ENCODE data around the gene TIAM1.

The TIAM1 gene

GRCh38 chr21:31119199-31119598 is 224.9 kb downstream of the TIAM1 start:
- Histone ChIP-seq H3K9me3 (ENCODE audit: control insufficient read depth in 5 of 5, low read length in 5 of 5) (no peaks in the 10 kb centered on the region), H3K9ac (ENCODE audit: low read length in 5 of 5) (no peak overlapping the region), H3K4me1 (ENCODE audit: control insufficient read depth in 5 of 5, insufficient read depth in 5 of 5, low read length in 5 of 5) (peaks cover 0 to 9% (median 0%) of the 10 kb centered on the region in 5 donors), H3K27ac (ENCODE audit: low read depth, low read length) (no peak overlapping the region), H3K27me3 (ENCODE audit: control insufficient read depth in 5 of 5, insufficient read depth in 4 of 5, low read length in 5 of 5) (peaks cover 0 to 3% (median 0%) of the 10 kb centered on the region in 5 donors), H3K36me3 (ENCODE audit: control insufficient read depth in 5 of 5, insufficient read depth in 5 of 5, low read length in 5 of 5) (no peaks in the 10 kb centered on the region), H3K4me3 (ENCODE audit: low read depth in 1 of 5, low read length in 5 of 5) (no peak overlapping the region)

- H3K4me1 ChIP-seq (ENCODE audit: control insufficient read depth in 5 of 5, insufficient read depth in 5 of 5, low read length in 5 of 5) = peaks cover 0 to 5% (median 0%) of the 10 kb centered on the region in 5 donors
- H3K9me3 ChIP-seq (ENCODE audit: control insufficient read depth in 5 of 5, low read length in 5 of 5) = no peaks in the 10 kb centered on the region
- no peak overlapping the region for H3K27ac ChIP-seq (ENCODE audit: low read depth, low read length)
- H3K36me3 ChIP-seq (ENCODE audit: control insufficient read depth in 5 of 5, insufficient read depth in 5 of 5, low read length in 5 of 5) = no peaks in the 10 kb centered on the region
- H3K27me3 ChIP-seq (ENCODE audit: control insufficient read depth in 5 of 5, insufficient read depth in 4 of 5, low read length in 5 of 5) = peaks cover 0 to 5% (median 0%) of the 10 kb centered on the region in 5 donors
- H3K9ac ChIP-seq (ENCODE audit: low read length in 5 of 5) = no peak overlapping the region
- H3K4me3 ChIP-seq (ENCODE audit: low read depth in 1 of 5, low read length in 5 of 5) = no peak overlapping the region
Observed at GRCh38 chr21:31117128-31117916, 226.7 kb downstream of the TIAM1 start.

- no peaks in the 10 kb centered on the region for H3K36me3 ChIP-seq (ENCODE audit: control insufficient read depth in 5 of 5, insufficient read depth in 5 of 5, low read length in 5 of 5)
- peaks cover 0 to 5% (median 0%) of the 10 kb centered on the region in 5 donors for H3K4me1 ChIP-seq (ENCODE audit: control insufficient read depth in 5 of 5, insufficient read depth in 5 of 5, low read length in 5 of 5)
- no peaks in the 10 kb centered on the region for H3K9me3 ChIP-seq (ENCODE audit: control insufficient read depth in 5 of 5, low read length in 5 of 5)
- no peak overlapping the region for H3K9ac ChIP-seq (ENCODE audit: low read length in 5 of 5)
- no peak overlapping the region for H3K4me3 ChIP-seq (ENCODE audit: low read depth in 1 of 5, low read length in 5 of 5)
- peaks cover 0 to 5% (median 0%) of the 10 kb centered on the region in 5 donors for H3K27me3 ChIP-seq (ENCODE audit: control insufficient read depth in 5 of 5, insufficient read depth in 4 of 5, low read length in 5 of 5)
- H3K27ac ChIP-seq (ENCODE audit: low read depth, low read length) = no peak overlapping the region
Observed at GRCh38 chr21:31115249-31115648, 228.8 kb downstream of the TIAM1 start.

- H3K9me3 ChIP-seq (ENCODE audit: control insufficient read depth in 5 of 5, low read length in 5 of 5) = no peaks in the 10 kb centered on the region
- no peaks in the 10 kb centered on the region for H3K36me3 ChIP-seq (ENCODE audit: control insufficient read depth in 5 of 5, insufficient read depth in 5 of 5, low read length in 5 of 5)
- H3K27me3 ChIP-seq (ENCODE audit: control insufficient read depth in 5 of 5, insufficient read depth in 4 of 5, low read length in 5 of 5) = peaks cover 0 to 5% (median 0%) of the 10 kb centered on the region in 5 donors
- no peak overlapping the region for H3K9ac ChIP-seq (ENCODE audit: low read length in 5 of 5)
- H3K4me1 ChIP-seq (ENCODE audit: control insufficient read depth in 5 of 5, insufficient read depth in 5 of 5, low read length in 5 of 5) = peaks cover 0 to 14% (median 5%) of the 10 kb centered on the region in 5 donors
- H3K4me3 ChIP-seq (ENCODE audit: low read depth in 1 of 5, low read length in 5 of 5) = no peak overlapping the region
- H3K27ac ChIP-seq (ENCODE audit: low read depth, low read length) = no peak overlapping the region
Observed at GRCh38 chr21:31111093-31111492, 233.0 kb downstream of the TIAM1 start.

GRCh38 chr21:31110430-31110829 is 233.6 kb downstream of the TIAM1 start:
- no peaks in the 10 kb centered on the region for H3K36me3 ChIP-seq (ENCODE audit: control insufficient read depth in 5 of 5, insufficient read depth in 5 of 5, low read length in 5 of 5)
- no peak overlapping the region for H3K27ac ChIP-seq (ENCODE audit: low read depth, low read length)
- H3K4me1 ChIP-seq (ENCODE audit: control insufficient read depth in 5 of 5, insufficient read depth in 5 of 5, low read length in 5 of 5) = peaks cover 0 to 14% (median 5%) of the 10 kb centered on the region in 5 donors
- no peak overlapping the region for H3K9ac ChIP-seq (ENCODE audit: low read length in 5 of 5)
- H3K4me3 ChIP-seq (ENCODE audit: low read depth in 1 of 5, low read length in 5 of 5) = no peak overlapping the region
- no peaks in the 10 kb centered on the region for H3K9me3 ChIP-seq (ENCODE audit: control insufficient read depth in 5 of 5, low read length in 5 of 5)
- peaks cover 0 to 3% (median 0%) of the 10 kb centered on the region in 5 donors for H3K27me3 ChIP-seq (ENCODE audit: control insufficient read depth in 5 of 5, insufficient read depth in 4 of 5, low read length in 5 of 5)

- Histone ChIP-seq H3K27me3 (ENCODE audit: control insufficient read depth in 5 of 5, insufficient read depth in 4 of 5, low read length in 5 of 5) (peaks cover 0 to 2% (median 0%) of the 10 kb centered on the region in 5 donors), H3K36me3 (ENCODE audit: control insufficient read depth in 5 of 5, insufficient read depth in 5 of 5, low read length in 5 of 5) (no peaks in the 10 kb centered on the region), H3K4me1 (ENCODE audit: control insufficient read depth in 5 of 5, insufficient read depth in 5 of 5, low read length in 5 of 5) (peaks cover 0 to 17% (median 9%) of the 10 kb centered on the region in 5 donors), H3K4me3 (ENCODE audit: low read depth in 1 of 5, low read length in 5 of 5) (no peak overlapping the region), H3K27ac (ENCODE audit: low read depth, low read length) (no peak overlapping the region), H3K9me3 (ENCODE audit: control insufficient read depth in 5 of 5, low read length in 5 of 5) (no peaks in the 10 kb centered on the region), H3K9ac (ENCODE audit: low read length in 5 of 5) (no peak overlapping the region)
Observed at GRCh38 chr21:31107871-31108270, 236.2 kb downstream of the TIAM1 start.

GRCh38 chr21:31107176-31107785 is 236.8 kb downstream of the TIAM1 start:
- H3K27ac ChIP-seq (ENCODE audit: low read depth, low read length) = no peak overlapping the region
- H3K9me3 ChIP-seq (ENCODE audit: control insufficient read depth in 5 of 5, low read length in 5 of 5) = no peaks in the 10 kb centered on the region
- H3K9ac ChIP-seq (ENCODE audit: low read length in 5 of 5) = no peak overlapping the region
- no peak overlapping the region for H3K4me3 ChIP-seq (ENCODE audit: low read depth in 1 of 5, low read length in 5 of 5)
- H3K36me3 ChIP-seq (ENCODE audit: control insufficient read depth in 5 of 5, insufficient read depth in 5 of 5, low read length in 5 of 5) = no peaks in the 10 kb centered on the region
- peaks cover 0 to 19% (median 11%) of the 10 kb centered on the region in 5 donors for H3K4me1 ChIP-seq (ENCODE audit: control insufficient read depth in 5 of 5, insufficient read depth in 5 of 5, low read length in 5 of 5)
- H3K27me3 ChIP-seq (ENCODE audit: control insufficient read depth in 5 of 5, insufficient read depth in 4 of 5, low read length in 5 of 5) = no peaks in the 10 kb centered on the region

GRCh38 chr21:31103571-31104265 is 240.3 kb downstream of the TIAM1 start:
- Histone ChIP-seq H3K4me3 (ENCODE audit: low read depth in 1 of 5, low read length in 5 of 5) (no peak overlapping the region), H3K27me3 (ENCODE audit: control insufficient read depth in 5 of 5, insufficient read depth in 4 of 5, low read length in 5 of 5) (peaks cover 0 to 5% (median 0%) of the 10 kb centered on the region in 5 donors), H3K27ac (ENCODE audit: low read depth, low read length) (no peak overlapping the region), H3K9ac (ENCODE audit: low read length in 5 of 5) (no peak overlapping the region), H3K9me3 (ENCODE audit: control insufficient read depth in 5 of 5, low read length in 5 of 5) (no peaks in the 10 kb centered on the region), H3K36me3 (ENCODE audit: control insufficient read depth in 5 of 5, insufficient read depth in 5 of 5, low read length in 5 of 5) (no peaks in the 10 kb centered on the region), H3K4me1 (ENCODE audit: control insufficient read depth in 5 of 5, insufficient read depth in 5 of 5, low read length in 5 of 5) (peaks cover 0 to 19% (median 11%) of the 10 kb centered on the region in 5 donors)

GRCh38 chr21:31103163-31103562 is 240.9 kb downstream of the TIAM1 start:
- Histone ChIP-seq H3K4me3 (ENCODE audit: low read depth in 1 of 5, low read length in 5 of 5) (no peak overlapping the region), H3K4me1 (ENCODE audit: control insufficient read depth in 5 of 5, insufficient read depth in 5 of 5, low read length in 5 of 5) (peaks cover 0 to 19% (median 8%) of the 10 kb centered on the region in 5 donors), H3K36me3 (ENCODE audit: control insufficient read depth in 5 of 5, insufficient read depth in 5 of 5, low read length in 5 of 5) (no peaks in the 10 kb centered on the region), H3K9ac (ENCODE audit: low read length in 5 of 5) (no peak overlapping the region), H3K27ac (ENCODE audit: low read depth, low read length) (no peak overlapping the region), H3K9me3 (ENCODE audit: control insufficient read depth in 5 of 5, low read length in 5 of 5) (no peaks in the 10 kb centered on the region), H3K27me3 (ENCODE audit: control insufficient read depth in 5 of 5, insufficient read depth in 4 of 5, low read length in 5 of 5) (peaks cover 0 to 5% (median 2%) of the 10 kb centered on the region in 5 donors)

- Histone ChIP-seq H3K4me1 (ENCODE audit: control insufficient read depth in 5 of 5, insufficient read depth in 5 of 5, low read length in 5 of 5) (peaks cover 0 to 8% (median 3%) of the 10 kb centered on the region in 5 donors), H3K27ac (ENCODE audit: low read depth, low read length) (no peak overlapping the region), H3K9ac (ENCODE audit: low read length in 5 of 5) (no peak overlapping the region), H3K36me3 (ENCODE audit: control insufficient read depth in 5 of 5, insufficient read depth in 5 of 5, low read length in 5 of 5) (no peaks in the 10 kb centered on the region), H3K27me3 (ENCODE audit: control insufficient read depth in 5 of 5, insufficient read depth in 4 of 5, low read length in 5 of 5) (peaks cover 0 to 5% (median 2%) of the 10 kb centered on the region in 5 donors), H3K9me3 (ENCODE audit: control insufficient read depth in 5 of 5, low read length in 5 of 5) (no peaks in the 10 kb centered on the region), H3K4me3 (ENCODE audit: low read depth in 1 of 5, low read length in 5 of 5) (no peak overlapping the region)
Observed at GRCh38 chr21:31099122-31099521, 244.9 kb downstream of the TIAM1 start.
